Stimulated activated CD4-positive, alpha-beta T cell treated with anti-CD3 and anti-CD28 coated beads, Interleukin-4, amount 100 ng/mL, for 1 hour (primary cell): ENCODE data around the gene CMTM8.
"Not testable (repeated sequence)": the region's sequence is repeated elsewhere in the genome, so short reads cannot be mapped to it uniquely, and the experiment has no call there.

ENCODE experiments used
- DNase-seq: peaks from one replicate; pipeline ENCODE4 v3.0.0-alpha.2; 2020

The CMTM8 gene

DNA sequence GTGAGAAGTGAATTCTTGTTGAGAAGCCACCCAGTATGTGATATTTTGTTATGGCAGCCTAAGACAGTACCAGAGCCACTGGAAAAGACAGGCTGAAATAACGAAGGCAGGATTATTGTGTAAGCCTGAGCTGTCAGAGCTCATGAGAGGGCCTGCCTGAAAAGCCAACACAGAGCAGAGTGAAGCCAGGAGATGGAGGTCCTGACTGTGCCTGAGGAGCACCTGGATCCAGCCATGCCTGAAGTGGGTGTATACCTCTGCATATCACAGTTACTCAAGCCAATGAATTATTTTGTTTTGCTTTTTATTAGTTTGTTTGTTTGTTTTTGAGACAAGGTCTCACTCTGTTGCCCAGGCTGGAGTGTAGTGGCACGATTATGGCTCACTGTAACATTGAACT lies 149.0 kb downstream of the CMTM8 start:
- no peak for DNase-seq

DNA sequence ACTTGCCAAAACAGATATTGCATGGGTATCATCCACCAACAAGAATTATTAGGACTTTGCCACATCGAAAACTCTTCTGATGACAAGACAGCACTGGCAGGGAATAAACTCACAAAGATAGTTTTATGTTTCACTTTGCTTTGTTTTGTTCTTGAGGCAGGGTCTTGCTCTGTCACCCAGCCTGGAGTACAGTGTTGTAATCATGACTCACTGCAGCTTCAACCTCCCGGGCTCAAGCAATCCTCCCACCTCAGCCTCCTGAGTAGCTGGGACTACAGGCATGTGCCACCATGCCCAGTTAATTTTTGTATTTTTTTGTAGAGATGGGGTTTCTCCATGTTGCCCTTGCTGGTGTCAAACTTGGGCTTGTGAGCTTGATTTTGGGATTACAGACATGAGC lies 151.1 kb downstream of the CMTM8 start:
- not testable (repeated sequence) for DNase-seq

GRCh38 chr3:32391643-32392535 lies 153.4 kb downstream of the CMTM8 start, which contains the start of gene CMTM7:
Gene CMTM7, plus strand, starts transcription at chr3:32391853. Its CDS starts 54 bp downstream, at chr3:32391907.
- DNase-seq = peak; percentile 54

DNA sequence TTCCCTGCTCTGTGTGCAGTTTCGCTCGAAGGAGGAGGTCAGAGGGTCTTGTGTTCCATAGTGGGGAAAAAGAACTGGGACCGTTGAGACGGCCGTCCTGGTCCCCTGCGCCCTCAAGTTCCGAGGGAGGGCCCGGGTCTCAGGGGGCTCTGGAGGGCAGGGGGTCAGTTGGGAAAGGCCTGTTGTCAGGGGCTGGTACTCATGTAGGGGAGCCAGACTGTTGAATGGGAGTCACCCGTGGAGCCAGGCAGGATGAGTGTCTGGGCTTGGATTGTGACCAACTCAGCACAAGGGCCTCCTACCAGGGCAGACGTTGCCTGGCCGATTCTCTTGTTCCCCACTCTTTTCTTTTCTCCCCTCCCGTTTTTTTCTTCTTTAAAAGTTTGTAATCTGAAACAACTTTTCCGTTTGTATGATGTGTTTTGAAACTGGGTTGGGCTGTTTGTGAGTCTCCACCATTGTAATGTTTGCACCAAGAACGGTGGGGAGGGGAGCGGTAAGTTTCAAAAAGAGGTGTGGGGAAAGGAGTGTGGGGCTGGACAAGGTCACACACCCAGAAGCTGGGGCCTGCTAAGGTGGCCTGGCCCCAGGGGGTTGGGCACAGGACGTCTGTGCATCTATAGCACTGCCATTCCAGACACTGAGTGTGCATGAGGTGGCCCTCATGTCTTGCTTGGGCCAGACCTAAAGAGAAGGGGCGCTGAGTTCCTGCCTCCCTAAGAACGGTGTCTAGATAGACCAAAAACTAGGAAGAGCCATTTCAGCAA lies 154.2 kb downstream of the CMTM8 start:
- peak; percentile 13 for DNase-seq

- DNase-seq = no peak
These were observed 157.0 kb downstream of the CMTM8 start for GRCh38 chr3:32395496-32395895.

GRCh38 chr3:32397941-32398340 lies 159.5 kb downstream of the CMTM8 start:
- no peak for DNase-seq

GRCh38 chr3:32398531-32398930 lies 160.1 kb downstream of the CMTM8 start:
- DNase-seq = no peak

DNA sequence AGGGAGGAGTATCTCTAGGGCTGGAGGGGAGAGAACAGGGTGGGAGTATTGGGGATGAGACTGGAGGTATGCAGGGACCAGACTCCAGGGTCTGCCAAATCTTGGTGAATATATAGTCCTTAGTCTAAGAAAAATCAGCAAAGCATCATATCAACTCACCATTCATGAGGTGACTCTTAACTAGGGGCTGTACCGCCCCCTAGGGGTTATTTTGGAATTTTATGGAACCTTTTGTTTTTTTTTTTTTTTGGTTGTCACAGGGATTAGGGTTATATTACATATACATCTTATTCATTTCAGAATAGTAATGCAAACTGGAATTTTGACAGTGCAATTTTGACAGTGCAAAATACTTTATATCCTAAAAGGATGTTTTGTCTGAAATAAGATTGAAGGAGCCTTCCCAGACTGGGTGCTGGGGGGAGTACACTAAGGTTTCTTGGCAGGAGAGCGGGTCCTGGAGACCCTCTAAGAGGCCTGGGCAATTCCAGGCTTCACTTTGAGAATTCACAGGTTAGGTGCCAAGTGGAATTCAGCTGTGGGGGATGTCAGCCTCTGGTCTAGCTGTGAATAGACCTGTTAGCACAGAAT lies 160.6 kb downstream of the CMTM8 start:
- DNase-seq = no peak

- no peak for DNase-seq
These were observed 162.6 kb downstream of the CMTM8 start for GRCh38 chr3:32401126-32401525.

DNA sequence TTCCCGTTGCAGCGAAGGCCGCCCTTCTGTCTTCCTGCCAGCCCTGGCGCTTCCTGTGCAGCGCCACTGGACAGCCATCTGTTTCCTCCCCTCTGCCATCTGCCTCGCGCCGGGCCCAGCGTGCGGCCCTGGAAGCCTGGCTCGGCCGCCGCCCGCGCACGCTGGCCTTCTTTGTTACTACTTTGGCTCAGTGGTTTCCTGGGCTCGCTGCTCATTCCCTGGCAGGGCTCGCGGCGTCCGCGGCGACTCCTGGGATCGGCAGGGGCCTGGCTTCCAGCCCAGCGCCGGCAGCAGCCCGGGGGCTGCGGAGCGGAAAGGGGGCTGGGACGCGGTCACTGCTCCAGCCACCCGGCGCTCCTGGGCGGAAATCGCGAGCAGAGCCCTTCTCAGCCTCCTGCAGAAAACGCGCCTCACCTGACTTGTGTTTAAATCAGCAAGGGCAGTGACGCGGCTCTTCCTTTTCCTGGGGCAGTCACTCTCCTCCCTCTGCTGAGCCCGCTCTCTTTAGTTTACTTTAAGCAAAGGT lies 163.1 kb downstream of the CMTM8 start:
- peak; percentile 57 for DNase-seq

DNA sequence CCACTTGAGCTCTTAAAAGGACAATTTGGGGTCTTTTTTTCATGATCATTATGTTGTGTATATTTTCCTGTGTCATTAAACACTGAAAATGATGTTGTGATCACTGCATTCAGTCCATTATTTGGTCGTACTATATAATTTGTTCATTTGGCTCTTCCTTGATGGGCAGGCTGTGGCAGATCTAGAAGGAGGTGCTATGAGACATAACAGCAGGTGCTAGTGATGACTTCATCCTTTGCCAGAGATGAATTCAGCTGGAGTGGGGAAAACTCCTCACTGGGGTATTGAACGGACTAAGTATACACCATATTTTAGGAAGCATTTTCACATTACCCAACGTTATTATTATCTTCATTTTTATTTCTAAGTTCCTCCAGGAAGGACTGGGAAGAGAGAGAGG lies 165.2 kb downstream of the CMTM8 start:
- DNase-seq = no peak

- no peak for DNase-seq
These were observed 166.2 kb downstream of the CMTM8 start for GRCh38 chr3:32404714-32405113.

DNA sequence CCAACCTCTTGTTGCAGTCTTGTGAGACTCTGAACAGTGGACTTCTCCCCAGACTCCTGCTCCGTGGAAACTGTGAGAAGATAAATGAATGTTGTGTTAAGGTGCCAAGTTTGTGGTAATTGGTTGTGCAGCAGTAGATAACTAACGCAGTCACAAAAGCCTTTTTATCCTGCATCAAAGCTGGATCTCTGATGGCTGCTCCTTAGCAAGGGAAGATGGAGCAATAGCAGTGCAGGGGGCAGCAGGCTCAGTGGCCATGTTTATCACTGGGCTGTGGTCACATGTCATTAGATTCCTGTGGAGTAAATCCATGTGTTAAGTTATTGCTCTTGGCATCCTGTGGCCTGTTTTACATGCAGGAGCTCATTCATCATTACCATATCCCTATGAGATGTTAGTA lies 166.7 kb downstream of the CMTM8 start:
- DNase-seq = no peak

DNA sequence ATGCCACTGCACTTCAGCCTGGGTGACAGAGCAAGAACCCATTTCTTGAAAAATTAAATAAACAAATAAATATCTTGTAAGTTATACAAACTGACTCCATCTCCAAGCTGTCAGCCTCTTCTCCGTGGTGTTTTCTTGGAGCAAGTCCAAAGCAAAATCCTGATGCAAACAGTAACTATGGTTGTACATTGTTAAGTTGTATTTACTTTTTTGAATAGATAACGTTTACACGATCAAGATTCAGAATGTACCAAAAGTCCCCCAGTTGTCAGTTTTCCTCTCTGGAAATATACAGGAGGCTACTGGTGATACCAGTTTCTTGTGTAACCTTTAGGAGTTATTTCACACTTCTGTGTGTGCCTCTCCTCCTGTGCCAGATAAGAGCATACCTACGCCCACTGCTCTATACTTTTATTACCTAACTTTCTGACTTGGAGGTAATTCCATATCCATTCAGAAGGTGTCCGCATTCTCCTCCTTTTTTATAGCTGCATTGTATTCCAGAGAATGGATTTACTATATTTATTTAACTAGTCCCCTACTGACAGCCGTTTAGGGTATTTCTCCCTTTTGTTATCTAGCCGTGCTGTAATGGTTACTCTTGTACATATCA lies 167.3 kb downstream of the CMTM8 start:
- no peak for DNase-seq

DNA sequence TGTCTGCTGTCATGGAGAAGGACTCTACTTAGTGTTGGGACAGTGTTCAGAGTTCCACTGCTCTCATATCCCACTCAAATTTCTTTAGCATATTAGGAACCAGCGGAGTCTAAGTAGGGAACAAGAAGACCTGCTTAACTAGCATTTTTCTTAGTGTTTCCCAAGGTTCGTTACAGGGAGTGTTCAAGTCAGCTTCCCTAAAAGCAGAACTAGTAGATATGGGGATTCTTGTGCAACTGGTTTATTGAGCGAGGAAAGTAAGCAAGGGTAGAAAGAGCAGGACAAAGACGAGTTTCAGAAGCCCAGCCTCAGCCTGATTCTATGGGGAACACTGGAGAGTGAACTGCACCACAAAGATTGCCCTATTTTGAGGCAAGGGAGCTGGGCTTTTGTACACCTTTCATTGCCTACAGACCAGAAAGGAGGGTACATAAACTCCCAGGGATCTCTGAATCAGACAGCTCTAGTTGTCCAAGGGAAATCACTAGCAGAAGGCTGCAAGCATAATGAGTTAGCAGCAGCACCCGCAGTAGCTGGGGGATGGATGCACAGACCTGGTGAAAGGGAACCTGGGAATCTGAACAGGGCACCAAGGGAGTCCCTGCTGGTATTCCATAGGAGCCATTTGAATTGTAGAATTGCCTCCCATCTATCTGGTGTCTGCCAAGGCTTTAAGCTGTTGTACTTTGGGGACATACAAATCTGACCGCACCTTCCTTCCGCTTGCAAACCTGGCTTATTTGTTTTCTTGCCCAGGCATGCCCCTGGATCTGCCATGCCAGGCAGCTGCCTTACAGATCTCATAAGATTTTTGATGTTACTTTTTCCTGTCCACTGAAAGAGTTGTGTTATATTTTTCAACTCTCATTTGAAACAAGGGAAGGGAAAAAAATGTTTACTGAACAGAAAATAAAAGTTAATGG lies 168.3 kb downstream of the CMTM8 start:
- DNase-seq = no peak

GRCh38 chr3:32410367-32411246 lies 172.1 kb downstream of the CMTM8 start:
- DNase-seq = no peak

- DNase-seq = no peak
These were observed 173.0 kb downstream of the CMTM8 start for GRCh38 chr3:32411442-32411841.

- DNase-seq = no peak
These were observed 174.4 kb downstream of the CMTM8 start for GRCh38 chr3:32412887-32413286.

DNA sequence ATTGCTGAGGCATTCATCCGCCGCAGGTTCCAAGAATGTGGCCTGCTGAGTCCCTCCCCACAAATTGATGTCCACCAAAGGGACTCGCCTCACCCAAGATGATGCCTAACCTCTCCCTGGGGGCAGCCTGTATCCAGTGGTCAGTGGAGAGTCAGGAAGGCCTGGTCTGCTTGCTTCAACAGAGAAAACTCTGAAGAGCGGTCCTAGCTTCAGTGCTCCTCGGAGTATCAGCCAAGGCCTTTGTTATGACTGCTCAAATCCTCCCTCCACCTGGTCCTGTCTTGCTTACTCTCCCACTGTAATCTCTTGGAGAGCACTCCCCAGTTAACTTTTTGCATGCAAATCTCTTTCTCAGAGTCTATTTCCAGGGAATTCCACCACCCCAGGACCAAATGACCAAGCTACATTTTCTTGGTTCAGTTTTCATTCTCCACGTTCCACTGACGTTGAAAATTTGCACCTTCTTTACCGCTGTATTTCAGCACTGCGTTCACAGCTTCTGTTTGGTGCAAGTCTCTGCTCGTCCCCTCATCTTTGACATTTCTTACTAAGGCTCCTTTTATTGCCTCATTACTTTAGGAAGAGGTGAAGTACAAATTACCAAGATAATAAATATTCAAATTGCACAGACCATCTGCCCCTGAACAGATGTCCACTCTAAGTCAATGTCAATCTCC lies 175.5 kb downstream of the CMTM8 start:
- no peak for DNase-seq
